Liver (tissue), 9 donors: Measurements from ENCODE around the gene MPV17. TPM values are rescaled to one million over a fixed set of nuclear protein-coding genes. Genes with fewer than 3 reads are reported as not detected.
"Not testable (repeated sequence)": the region's sequence is repeated elsewhere in the genome, so short reads cannot be mapped to it uniquely, and the experiment has no call there.

ENCODE experiments used
- DNase-seq: peaks from one replicate; pipeline ENCODE4 v3.0.0-alpha.2; 2017; ENCODE audit warnings: low spot score
- H3K27ac ChIP-seq, 2 donors: one replicate each; pipeline ENCODE4 v1.7.0; 2013; ENCODE audit warnings: inconsistent platforms in 2 of 2, low read length in 2 of 2, control low read depth in 1 of 2, low read depth in 1 of 2, mild to moderate bottlenecking in 1 of 2
- H3K27me3 ChIP-seq, 4 donors: one replicate each; pipeline versions ENCODE4 v1.6.1 to v1.7.0; 2013; ENCODE audit warnings: low read length in 3 of 4, inconsistent platforms in 1 of 4, mild to moderate bottlenecking in 1 of 4, moderate library complexity in 1 of 4; ENCODE audit not compliant: control insufficient read depth in 4 of 4, insufficient read depth in 4 of 4
- H3K36me3 ChIP-seq, 4 donors: one replicate each; pipeline versions ENCODE4 v1.6.1 to v1.7.0; 2013; ENCODE audit warnings: low read length in 3 of 4, mild to moderate bottlenecking in 3 of 4, low read depth in 1 of 4, moderate library complexity in 1 of 4; ENCODE audit not compliant: control insufficient read depth in 4 of 4, insufficient read depth in 3 of 4
- H3K4me1 ChIP-seq, 4 donors: one replicate each; pipeline versions ENCODE4 v1.6.1 to v1.7.0; 2013; ENCODE audit warnings: low read length in 3 of 4, mild to moderate bottlenecking in 3 of 4, moderate library complexity in 1 of 4; ENCODE audit not compliant: control insufficient read depth in 4 of 4, insufficient read depth in 4 of 4
- H3K4me3 ChIP-seq, 3 donors: one replicate each; pipeline versions ENCODE4 v1.6.1 to v1.7.0; 2013; ENCODE audit warnings: low read length in 3 of 3, control low read depth in 1 of 3, low read depth in 1 of 3, mild to moderate bottlenecking in 1 of 3
- H3K9ac ChIP-seq, 2 donors: one replicate each; pipeline ENCODE4 v1.7.0; 2013; ENCODE audit warnings: low read length in 2 of 2, mild to moderate bottlenecking in 2 of 2, moderate library complexity in 2 of 2, control low read depth in 1 of 2, low read depth in 1 of 2
- H3K9me3 ChIP-seq, 4 donors: one replicate each; pipeline versions ENCODE4 v1.6.1 to v1.7.0; 2013; ENCODE audit warnings: low read length in 3 of 4; ENCODE audit not compliant: control insufficient read depth in 4 of 4
- ATF3 ChIP-seq: IDR thresholded peaks from 2 replicates; pipeline ENCODE4 v1.6.1; 2016; ENCODE audit warnings: antibody characterized with exemption
- GABPA ChIP-seq, 2 donors: IDR thresholded peaks in 1 of 2; conservative IDR thresholded peaks in 1 of 2; 2 replicates each; pipeline ENCODE4 v1.6.1; 2016; ENCODE audit warnings: antibody characterized with exemption in 2 of 2, mild to moderate bottlenecking in 1 of 2, moderate library complexity in 1 of 2
- HNF4A ChIP-seq, 2 donors: conservative IDR thresholded peaks; 2 replicates each; pipeline ENCODE4 v1.6.1; 2016; ENCODE audit warnings: antibody characterized with exemption in 2 of 2, mild to moderate bottlenecking in 2 of 2
- MAX ChIP-seq: IDR thresholded peaks from 2 replicates; pipeline ENCODE4 v1.6.1; 2016; ENCODE audit warnings: antibody characterized with exemption
- NR2F2 ChIP-seq: IDR thresholded peaks from 2 replicates; pipeline ENCODE4 v1.6.1; 2016; ENCODE audit warnings: antibody characterized with exemption
- RAD21 ChIP-seq, 2 donors: IDR thresholded peaks; 2 replicates each; pipeline ENCODE4 v1.6.1; 2016; ENCODE audit warnings: antibody characterized with exemption in 2 of 2, mild to moderate bottlenecking in 2 of 2
- REST ChIP-seq: IDR thresholded peaks from 2 replicates; pipeline ENCODE4 v1.6.1; 2016; ENCODE audit warnings: antibody characterized with exemption, mild to moderate bottlenecking
- RXRA ChIP-seq, 2 donors: IDR thresholded peaks; 2 replicates each; pipeline ENCODE4 v1.6.1; 2017 to 2018; ENCODE audit warnings: antibody characterized with exemption in 2 of 2, mild to moderate bottlenecking in 1 of 2
- SP1 ChIP-seq: IDR thresholded peaks from 2 replicates; pipeline ENCODE4 v1.6.1; 2018; ENCODE audit warnings: antibody characterized with exemption, mild to moderate bottlenecking
- YY1 ChIP-seq: IDR thresholded peaks from 2 replicates; pipeline ENCODE4 v1.6.1; 2016; ENCODE audit warnings: antibody characterized with exemption, mild to moderate bottlenecking
- ZBTB33 ChIP-seq: IDR thresholded peaks from 2 replicates; pipeline ENCODE4 v1.6.1; 2016; ENCODE audit warnings: antibody characterized with exemption
- WGBS: extraction: QIAGEN DNeasy Blood & Tissue Kit; methylation state at CpG from one replicate; pipeline ENCODE4 v1.1.7; 2013; 5-methylcytosine and 5-hydroxymethylcytosine counted together
- polyA plus RNA-seq, 2 donors: library from polyadenylated mRNA; stranded (reverse) in 1 of 2; unstranded in 1 of 2; fragments of 200-250 nt in 1 of 2; fragments of >200 nt in 1 of 2; fragmentation: Nextera tagmentation in 1 of 2; extraction: Ambion mirVana in 1 of 2; gene quantifications; one replicate each; pipeline versions ENCODE4 v1.2.1 to v1.2.3, GENCODE V29; 2013 to 2015
- total RNA-seq, 2 donors: library from RNA; depleted of rRNA; stranded (reverse); fragments of >200 nt; gene quantifications; one replicate each; pipeline ENCODE4 v1.2.3, GENCODE V29; 2014
- donor health status: healthy.
- donor health status: healthy.
- donor health status: healthy.
- donor health status: healthy.
- donor health status: healthy.

The MPV17 gene
- total and polyA plus RNA-seq, 4 donors: 13.9 to 29.6 (median 21.8) TPM

GRCh38 chr2:27353762-27354596, 31.1 kb upstream of the MPV17 start:
- H3K4me3 ChIP-seq: no peak overlapping the region
- TF ChIP-seq NR2F2 (no peak), HNF4A (conservative IDR thresholded peaks at IDR 0.05) (no peak), SP1 (no peak), REST (no peak), RAD21 (IDR thresholded peaks at IDR 0.05) (no peak), GABPA (IDR thresholded peaks at IDR 0.05 in 1 of 2, conservative IDR thresholded peaks at IDR 0.05 in 1 of 2) (no peak), ATF3 (no peak), YY1 (no peak), RXRA (IDR thresholded peaks at IDR 0.05) (no peak), ZBTB33 (no peak), MAX (no peak)
- no peak overlapping the region for H3K27ac ChIP-seq
- DNase-seq: no peak
- WGBS: 67% methylated on average over 7 of the region's 7 CpGs
- H3K4me1 ChIP-seq: peaks cover 10 to 29% (median 25%) of the 10 kb centered on the region in 4 donors
- H3K36me3 ChIP-seq: peaks cover 0 to 2% (median 0%) of the 10 kb centered on the region in 4 donors
- H3K9me3 ChIP-seq: no peaks in the 10 kb centered on the region
- H3K27me3 ChIP-seq: no peaks in the 10 kb centered on the region
- H3K9ac ChIP-seq: no peak overlapping the region

- not testable (repeated sequence) for H3K9me3 ChIP-seq, H3K27me3 ChIP-seq, DNase-seq, H3K9ac ChIP-seq, H3K27ac ChIP-seq, H3K36me3 ChIP-seq, H3K4me3 ChIP-seq
- peaks cover 10 to 29% (median 25%) of the 10 kb centered on the region in 4 donors for H3K4me1 ChIP-seq
- WGBS: 95% methylated on average over 5 of the region's 5 CpGs
Observed at GRCh38 chr2:27353386-27353761, 30.5 kb upstream of the MPV17 start.
